Brain microvascular endothelial cell (primary cell): ENCODE measurements around the gene FNBP1.

ENCODE experiments used
- DNase-seq: peaks from one replicate; pipeline ENCODE4 v3.0.0-alpha.2; 2020
- H3K27ac ChIP-seq: fragments of 250-450 bp; sonication (Bioruptor Pico); 2 replicates; pipeline ENCODE4 v1.5.1; 2020; ENCODE audit warnings: mild to moderate bottlenecking, moderate library complexity
- H3K27me3 ChIP-seq: fragments of 250-450 bp; sonication (Bioruptor Pico); replicated peaks from 2 replicates; pipeline ENCODE4 v1.5.1; 2020; ENCODE audit warnings: mild to moderate bottlenecking
- H3K36me3 ChIP-seq: fragments of 250-450 bp; sonication (Bioruptor Pico); replicated peaks from 2 replicates; pipeline ENCODE4 v1.5.1; 2020; ENCODE audit warnings: mild to moderate bottlenecking
- H3K4me3 ChIP-seq: 2 replicates; pipeline ENCODE4 v1.5.1; 2011; ENCODE audit warnings: low read depth, mild to moderate bottlenecking, control low read depth, low read length, moderate library complexity
- in situ Hi-C: cut with HindIII; loops from 2 replicates; pipeline ENCODE4 v1.10.0; 2017; ENCODE audit warnings: low sequenced_read_pairs, low pct_ligation_motif_present
- TF ChIP-seq, protein P1 (sequence below): IDR thresholded peaks from 2 replicates; pipeline ENCODE4 v1.5.1; 2011; ENCODE audit warnings: low read depth, mild to moderate bottlenecking, moderate library complexity, low read length, control low read depth, inconsistent platforms; ENCODE audit errors: missing control alignments

The FNBP1 gene

DNA sequence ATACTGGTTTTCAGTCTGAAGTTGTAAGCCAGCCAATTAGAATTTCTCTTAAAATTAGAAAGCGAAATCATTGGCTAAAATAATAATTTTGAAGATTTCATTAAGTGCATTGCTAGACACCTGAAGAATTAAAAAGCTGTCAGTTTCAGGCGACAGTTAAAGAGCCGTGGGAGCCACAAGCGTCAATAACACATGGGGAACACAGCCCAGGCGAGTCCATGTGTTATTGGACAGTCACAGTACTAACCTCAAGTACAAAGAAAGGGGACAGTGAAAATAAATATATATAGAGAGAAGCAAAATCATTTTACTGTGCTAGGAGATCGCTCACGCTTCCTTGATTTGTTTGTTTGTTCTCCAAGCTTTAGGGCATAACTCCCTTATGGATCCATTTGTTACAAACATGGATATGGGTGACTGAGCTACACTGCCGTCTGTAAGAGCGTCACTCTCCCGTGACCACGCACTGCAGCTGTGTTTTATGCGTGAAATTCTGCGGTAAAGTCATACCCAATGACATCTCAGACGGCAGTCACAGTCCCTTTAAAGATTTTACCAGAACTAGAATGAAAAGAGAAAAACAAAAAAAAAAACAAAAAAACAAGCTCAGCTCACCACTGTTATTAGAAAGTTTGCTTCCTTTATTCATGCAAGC, 124.6 kb downstream of the FNBP1 start:
- Histone ChIP-seq H3K4me3 (no peak overlapping the region), H3K27me3 (no peaks in the 10 kb centered on the region), H3K36me3 (no peaks in the 10 kb centered on the region), H3K27ac (no peak overlapping the region)
- TF ChIP-seq, protein P1, sequence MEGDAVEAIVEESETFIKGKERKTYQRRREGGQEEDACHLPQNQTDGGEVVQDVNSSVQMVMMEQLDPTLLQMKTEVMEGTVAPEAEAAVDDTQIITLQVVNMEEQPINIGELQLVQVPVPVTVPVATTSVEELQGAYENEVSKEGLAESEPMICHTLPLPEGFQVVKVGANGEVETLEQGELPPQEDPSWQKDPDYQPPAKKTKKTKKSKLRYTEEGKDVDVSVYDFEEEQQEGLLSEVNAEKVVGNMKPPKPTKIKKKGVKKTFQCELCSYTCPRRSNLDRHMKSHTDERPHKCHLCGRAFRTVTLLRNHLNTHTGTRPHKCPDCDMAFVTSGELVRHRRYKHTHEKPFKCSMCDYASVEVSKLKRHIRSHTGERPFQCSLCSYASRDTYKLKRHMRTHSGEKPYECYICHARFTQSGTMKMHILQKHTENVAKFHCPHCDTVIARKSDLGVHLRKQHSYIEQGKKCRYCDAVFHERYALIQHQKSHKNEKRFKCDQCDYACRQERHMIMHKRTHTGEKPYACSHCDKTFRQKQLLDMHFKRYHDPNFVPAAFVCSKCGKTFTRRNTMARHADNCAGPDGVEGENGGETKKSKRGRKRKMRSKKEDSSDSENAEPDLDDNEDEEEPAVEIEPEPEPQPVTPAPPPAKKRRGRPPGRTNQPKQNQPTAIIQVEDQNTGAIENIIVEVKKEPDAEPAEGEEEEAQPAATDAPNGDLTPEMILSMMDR = no peak
- DNase-seq = no peak
- in situ Hi-C loops = no loop called here

DNA sequence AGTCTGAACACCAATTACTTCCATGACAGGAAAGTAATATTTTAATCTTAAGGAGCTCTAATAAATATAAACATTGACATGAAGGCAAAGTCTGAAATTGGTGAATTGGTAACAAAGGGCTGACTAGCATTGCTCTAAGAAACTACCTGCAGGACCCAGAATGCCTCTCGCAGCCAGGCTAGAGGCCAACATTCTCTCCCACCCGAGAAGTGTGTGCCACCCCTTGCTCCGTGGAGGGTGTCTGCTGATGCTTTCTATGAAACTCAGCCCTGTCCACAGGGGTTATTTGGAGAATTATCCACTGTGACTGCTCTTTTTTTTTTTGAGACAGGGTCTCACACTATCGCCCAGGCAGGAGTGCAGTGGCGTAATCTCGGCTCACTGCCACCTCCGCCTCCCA, 126.3 kb downstream of the FNBP1 start:
- DNase-seq = no peak
- H3K4me3 ChIP-seq = no peak overlapping the region
- TF ChIP-seq, protein P1 = no peak
- in situ Hi-C loops = no loop called here
- H3K36me3 ChIP-seq = no peaks in the 10 kb centered on the region
- H3K27ac ChIP-seq = no peak overlapping the region
- H3K27me3 ChIP-seq = no peaks in the 10 kb centered on the region

DNA sequence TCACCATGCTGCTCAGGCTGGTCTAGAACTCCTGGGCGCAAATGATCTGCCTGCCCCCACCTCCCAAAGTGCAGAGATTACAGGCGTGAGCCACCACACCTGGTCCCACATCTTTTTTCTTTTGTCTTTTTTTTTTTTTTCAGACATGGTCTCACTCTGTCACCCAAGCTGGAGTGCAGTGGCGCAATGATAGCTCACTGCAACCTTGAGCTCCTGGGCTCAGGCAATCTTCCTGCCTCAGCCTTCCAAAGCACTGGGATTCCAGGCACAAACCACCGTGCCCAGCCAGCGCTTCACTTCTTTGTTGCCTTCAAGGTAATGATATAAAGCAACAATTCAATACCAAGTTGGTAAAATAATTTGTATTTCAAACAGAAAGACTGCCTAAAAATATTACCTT, 128.9 kb downstream of the FNBP1 start:
- in situ Hi-C loops = no loop called here
- H3K27me3 ChIP-seq = no peaks in the 10 kb centered on the region
- DNase-seq = no peak
- no peaks in the 10 kb centered on the region for H3K36me3 ChIP-seq
- TF ChIP-seq, protein P1 = no peak
- H3K27ac ChIP-seq = no peak overlapping the region
- no peak overlapping the region for H3K4me3 ChIP-seq

DNA sequence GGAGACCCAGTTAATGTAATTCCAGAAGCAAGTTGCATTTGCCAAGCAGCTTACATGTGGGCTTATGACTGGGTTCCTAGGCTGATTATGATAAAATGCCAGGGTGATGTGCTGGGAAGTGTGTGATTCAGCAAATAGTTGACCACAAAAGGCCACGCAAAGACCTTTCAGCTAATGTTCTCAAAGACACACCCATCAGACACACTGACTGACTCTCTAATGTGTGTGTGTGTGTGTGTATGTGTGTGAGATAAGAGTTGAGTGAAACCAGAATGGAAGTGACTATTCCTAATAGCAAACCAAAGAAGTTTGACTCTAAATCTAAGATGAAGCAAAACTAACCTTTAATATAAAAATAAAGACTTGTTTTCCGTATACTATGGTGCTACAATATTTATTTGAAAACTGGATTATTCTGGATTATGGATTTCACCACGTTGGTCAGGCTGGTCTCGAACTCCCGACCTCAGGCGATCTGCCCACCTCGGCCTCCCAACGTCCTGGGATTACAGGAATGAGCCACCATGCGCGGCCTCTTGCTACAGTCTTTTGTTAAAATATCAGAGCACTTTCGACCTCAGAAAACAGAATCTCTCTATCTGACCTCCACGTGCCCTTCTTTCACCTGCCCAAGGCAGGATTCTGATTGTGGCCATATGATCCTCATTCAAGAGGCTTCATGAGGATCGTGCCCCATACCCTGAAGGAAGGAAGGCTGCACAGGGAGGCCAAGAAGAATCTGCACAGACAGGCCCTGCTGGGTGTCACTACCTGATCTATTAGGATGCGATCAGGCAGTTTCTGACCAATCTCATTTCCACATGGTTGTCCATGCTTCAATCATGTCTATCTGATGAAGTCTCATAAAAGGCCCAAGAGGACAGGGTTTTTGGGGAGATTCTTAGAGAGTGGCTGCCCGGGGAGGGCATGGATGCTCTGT, 132.1 kb downstream of the FNBP1 start:
- H3K27ac ChIP-seq = peak overlapping the region; percentile 43
- H3K27me3 ChIP-seq = no peaks in the 10 kb centered on the region
- H3K36me3 ChIP-seq = no peaks in the 10 kb centered on the region
- peak; percentile 99 for DNase-seq
- no peak overlapping the region for H3K4me3 ChIP-seq
- in situ Hi-C loops = no loop called here
- TF ChIP-seq, protein P1 = no peak

DNA sequence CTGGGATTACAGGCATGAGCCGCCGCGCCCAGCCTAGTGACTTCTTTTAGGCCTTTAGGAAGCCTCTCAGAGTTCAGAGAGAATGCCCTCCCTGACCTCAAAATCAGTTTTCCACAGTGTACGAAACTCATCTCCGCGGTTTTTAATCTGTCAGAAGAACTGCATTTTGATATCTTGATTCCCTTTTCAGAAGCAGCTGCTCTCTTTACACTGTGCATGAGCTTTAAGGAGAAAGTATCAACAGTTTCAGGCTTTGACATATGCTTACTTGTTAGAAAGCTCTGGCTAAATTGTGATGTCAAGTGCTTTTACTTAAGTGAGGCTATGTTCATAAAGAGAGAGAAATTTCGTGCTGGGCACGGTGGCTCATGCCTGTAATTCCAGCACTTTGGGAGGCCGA, 133.1 kb downstream of the FNBP1 start:
- Histone ChIP-seq H3K36me3 (no peaks in the 10 kb centered on the region), H3K27ac (peak overlapping the region; percentile 43), H3K4me3 (no peak overlapping the region), H3K27me3 (no peaks in the 10 kb centered on the region)
- TF ChIP-seq, protein P1 = no peak
- no peak for DNase-seq
- in situ Hi-C loops = no loop called here
